ENCODE results near the gene NDRG3.

DNA sequence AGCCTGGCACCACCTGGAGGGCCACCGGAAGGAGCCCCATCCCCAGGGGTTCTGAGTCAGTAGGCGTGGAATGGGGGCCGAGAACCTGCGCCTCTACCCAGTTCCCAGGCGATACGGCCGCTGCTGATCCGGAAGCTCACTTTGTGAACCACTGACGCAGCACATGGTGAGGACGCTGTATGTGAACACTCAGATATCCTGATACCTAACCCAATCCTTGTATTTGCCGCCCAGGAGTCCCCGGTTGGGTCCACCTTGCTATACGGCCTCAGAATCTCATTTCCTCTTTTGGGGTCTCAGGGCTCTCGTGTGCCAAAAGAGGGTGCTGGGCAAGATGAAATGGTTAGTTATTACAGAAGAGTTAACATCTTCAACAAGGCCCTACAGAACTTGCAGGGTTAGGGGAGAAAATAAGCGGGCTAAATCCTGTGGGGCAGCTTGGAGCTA lies 140.9 kb downstream of the NDRG3 start:
- TF ChIP-seq, protein P1, sequence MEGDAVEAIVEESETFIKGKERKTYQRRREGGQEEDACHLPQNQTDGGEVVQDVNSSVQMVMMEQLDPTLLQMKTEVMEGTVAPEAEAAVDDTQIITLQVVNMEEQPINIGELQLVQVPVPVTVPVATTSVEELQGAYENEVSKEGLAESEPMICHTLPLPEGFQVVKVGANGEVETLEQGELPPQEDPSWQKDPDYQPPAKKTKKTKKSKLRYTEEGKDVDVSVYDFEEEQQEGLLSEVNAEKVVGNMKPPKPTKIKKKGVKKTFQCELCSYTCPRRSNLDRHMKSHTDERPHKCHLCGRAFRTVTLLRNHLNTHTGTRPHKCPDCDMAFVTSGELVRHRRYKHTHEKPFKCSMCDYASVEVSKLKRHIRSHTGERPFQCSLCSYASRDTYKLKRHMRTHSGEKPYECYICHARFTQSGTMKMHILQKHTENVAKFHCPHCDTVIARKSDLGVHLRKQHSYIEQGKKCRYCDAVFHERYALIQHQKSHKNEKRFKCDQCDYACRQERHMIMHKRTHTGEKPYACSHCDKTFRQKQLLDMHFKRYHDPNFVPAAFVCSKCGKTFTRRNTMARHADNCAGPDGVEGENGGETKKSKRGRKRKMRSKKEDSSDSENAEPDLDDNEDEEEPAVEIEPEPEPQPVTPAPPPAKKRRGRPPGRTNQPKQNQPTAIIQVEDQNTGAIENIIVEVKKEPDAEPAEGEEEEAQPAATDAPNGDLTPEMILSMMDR (IDR thresholded peaks at IDR 0.05): no peak
- TF ChIP-seq EP300 (IDR thresholded peaks at IDR 0.05) (no peak), POLR2A (IDR thresholded peaks at IDR 0.05) (no peak)
